ACC112 (cell line): ENCODE data around the gene NUB1.

Source experiments
- H2AFZ ChIP-seq: fragments of 200-600 bp; sonication (generic); one replicate; pipeline ENCODE4 v1.6.0; 2017; ENCODE audit warnings: antibody characterized with exemption, low read length; ENCODE audit not compliant: unreplicated experiment
- H3K27ac ChIP-seq: fragments of 200-600 bp; sonication (generic); 2 replicates; pipeline ENCODE4 v1.5.1; 2014; ENCODE audit warnings: low read depth, mild to moderate bottlenecking, antibody characterized with exemption, low read length, moderate library complexity
- H3K27me3 ChIP-seq: fragments of 200-600 bp; sonication (generic); 2 replicates; pipeline ENCODE4 v1.6.1; 2014; ENCODE audit warnings: mild to moderate bottlenecking, antibody characterized with exemption, low read length, moderate library complexity, mixed read lengths; ENCODE audit not compliant: insufficient read depth
- H3K36me3 ChIP-seq: fragments of 200-600 bp; sonication (generic); 2 replicates; pipeline ENCODE4 v1.6.1; 2016; ENCODE audit warnings: mild to moderate bottlenecking, antibody characterized with exemption, low read length, moderate library complexity, mixed read lengths; ENCODE audit not compliant: insufficient read depth
- H3K4me1 ChIP-seq: fragments of 200-600 bp; sonication (generic); one replicate; pipeline ENCODE4 v1.6.1; 2016; ENCODE audit warnings: low read length, mixed read lengths; ENCODE audit not compliant: insufficient read depth, unreplicated experiment, control insufficient read depth
- H3K4me3 ChIP-seq: fragments of 200-600 bp; sonication (generic); 2 replicates; pipeline ENCODE4 v1.5.1; 2014; ENCODE audit warnings: mild to moderate bottlenecking, low read depth, low read length
- H3K79me2 ChIP-seq: fragments of 200-600 bp; sonication (generic); one replicate; pipeline ENCODE4 v1.6.0; 2016; ENCODE audit warnings: low read length; ENCODE audit not compliant: control insufficient read depth, unreplicated experiment, insufficient read depth

NUB1 gene

DNA sequence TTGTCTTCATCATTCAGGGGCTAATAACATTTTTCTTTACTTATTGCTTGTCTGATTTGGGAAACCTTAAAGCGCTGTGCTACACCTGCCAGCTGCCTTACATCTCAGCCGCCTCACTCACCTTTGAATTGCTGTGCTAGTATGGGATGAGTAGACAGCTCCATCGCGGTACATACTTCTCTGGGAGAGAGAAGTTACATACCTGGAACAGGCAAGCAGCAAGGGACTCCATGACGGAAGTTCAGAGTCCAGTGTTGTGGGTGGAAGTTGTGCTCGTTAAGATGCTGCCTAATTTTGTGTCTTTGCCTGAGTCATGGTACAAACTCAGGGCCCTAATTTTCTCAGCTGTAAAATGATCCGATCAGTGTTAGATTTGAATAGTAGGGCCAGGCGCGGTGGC is 1.9 kb downstream of the NUB1 start:
- H3K4me1 ChIP-seq = peaks cover 23% of the 10 kb centered on the region
- no peak overlapping the region for H2AFZ ChIP-seq
- no peaks in the 10 kb centered on the region for H3K27me3 ChIP-seq
- peaks cover 26% of the 10 kb centered on the region for H3K79me2 ChIP-seq
- no peak overlapping the region for H3K27ac ChIP-seq
- H3K4me3 ChIP-seq = peak overlapping the region; percentile 92; the same call in 1 of the 2 replicates
- H3K36me3 ChIP-seq = peaks cover 12% of the 10 kb centered on the region; the same call in 1 of the 2 replicates

DNA sequence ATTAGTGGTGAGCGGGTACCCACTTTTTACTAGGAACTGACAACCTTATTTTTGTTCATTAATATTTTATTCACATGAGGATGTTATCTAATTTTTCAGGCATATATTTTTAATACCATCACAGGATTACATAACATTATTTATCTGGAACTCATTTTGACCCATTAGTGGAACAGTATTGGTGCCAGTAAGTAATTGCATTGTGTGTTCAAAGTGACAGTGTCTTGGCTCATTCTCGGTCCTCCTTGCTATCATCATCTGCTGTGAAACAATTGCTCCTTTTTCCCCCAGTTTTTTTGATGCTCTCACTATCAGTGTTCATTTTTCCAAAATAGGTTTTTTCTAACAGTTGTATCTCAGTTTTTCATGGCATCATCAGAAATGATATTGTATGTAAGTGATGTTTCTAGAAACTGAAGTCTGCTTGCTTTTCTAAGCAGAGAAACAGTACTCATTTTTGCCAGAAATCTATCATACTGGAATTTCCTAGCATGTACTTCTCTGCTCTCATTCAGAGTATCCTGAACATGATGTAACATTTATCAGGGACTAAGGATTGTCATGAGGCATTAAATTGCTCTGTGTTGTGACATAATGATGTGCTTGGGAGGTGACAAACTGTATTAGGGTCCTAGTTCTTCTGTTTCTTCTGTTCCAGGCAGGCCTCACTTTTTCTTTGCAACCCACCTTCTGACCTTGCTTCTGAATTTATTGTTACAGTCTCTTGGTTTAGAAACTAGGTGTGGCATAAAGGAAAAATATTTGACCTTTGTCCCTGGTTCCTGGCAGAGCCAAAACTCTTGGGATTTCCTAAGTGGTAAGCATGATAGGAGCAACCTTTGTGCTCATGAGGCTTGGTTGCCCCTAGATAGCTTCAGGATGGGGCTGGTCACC is 4.2 kb downstream of the NUB1 start:
- H3K27ac ChIP-seq = peak overlapping the region; percentile 51
- no peak overlapping the region for H2AFZ ChIP-seq
- H3K4me3 ChIP-seq = no peak overlapping the region
- H3K4me1 ChIP-seq = peaks cover 23% of the 10 kb centered on the region
- H3K27me3 ChIP-seq = no peaks in the 10 kb centered on the region
- peaks cover 14% of the 10 kb centered on the region; the same call in 1 of the 2 replicates for H3K36me3 ChIP-seq
- H3K79me2 ChIP-seq = peaks cover 30% of the 10 kb centered on the region

DNA sequence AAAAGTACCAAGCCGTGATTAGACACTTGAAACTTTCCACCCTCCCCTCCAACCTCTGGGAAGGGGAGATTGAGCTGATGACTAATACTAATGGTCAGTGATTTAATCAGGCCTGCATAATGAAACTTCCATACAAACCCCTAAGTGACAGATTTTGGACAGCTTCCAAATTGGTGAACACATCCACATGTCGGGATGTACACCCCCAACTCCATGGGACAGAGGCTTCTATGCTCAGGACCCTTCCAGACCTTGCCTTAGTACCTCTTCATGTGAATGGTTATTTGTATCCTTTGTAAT is 4.8 kb downstream of the NUB1 start:
- Histone ChIP-seq H3K79me2 (peaks cover 30% of the 10 kb centered on the region), H2AFZ (no peak overlapping the region), H3K27me3 (no peaks in the 10 kb centered on the region), H3K4me1 (peaks cover 23% of the 10 kb centered on the region), H3K27ac (peak overlapping the region; percentile 51), H3K36me3 (peaks cover 15% of the 10 kb centered on the region; the same call in 1 of the 2 replicates), H3K4me3 (no peak overlapping the region)

DNA sequence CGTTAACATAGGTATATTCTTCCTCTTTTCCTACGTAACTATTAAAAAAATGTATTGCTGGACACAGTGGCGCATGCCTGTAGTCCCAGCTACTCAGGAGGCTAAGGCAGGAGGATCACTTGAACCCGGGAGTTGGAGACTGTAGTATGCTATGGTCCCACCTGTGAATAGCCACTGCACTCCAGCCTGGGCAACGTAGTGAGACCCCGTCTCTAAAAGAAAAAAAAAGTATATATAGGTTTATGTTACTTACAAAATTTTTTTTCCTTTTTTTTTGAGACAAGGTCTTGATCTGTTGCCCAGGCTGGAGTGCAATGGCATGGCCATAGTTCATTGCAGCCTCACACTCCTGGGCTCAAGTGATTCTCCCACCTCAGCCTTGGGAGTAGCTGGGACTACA is 5.6 kb downstream of the NUB1 start:
- Histone ChIP-seq H3K27ac (no peak overlapping the region), H3K4me1 (peaks cover 23% of the 10 kb centered on the region), H2AFZ (no peak overlapping the region), H3K36me3 (peaks cover 23% of the 10 kb centered on the region), H3K4me3 (no peak overlapping the region), H3K27me3 (no peaks in the 10 kb centered on the region), H3K79me2 (peaks cover 28% of the 10 kb centered on the region)

DNA sequence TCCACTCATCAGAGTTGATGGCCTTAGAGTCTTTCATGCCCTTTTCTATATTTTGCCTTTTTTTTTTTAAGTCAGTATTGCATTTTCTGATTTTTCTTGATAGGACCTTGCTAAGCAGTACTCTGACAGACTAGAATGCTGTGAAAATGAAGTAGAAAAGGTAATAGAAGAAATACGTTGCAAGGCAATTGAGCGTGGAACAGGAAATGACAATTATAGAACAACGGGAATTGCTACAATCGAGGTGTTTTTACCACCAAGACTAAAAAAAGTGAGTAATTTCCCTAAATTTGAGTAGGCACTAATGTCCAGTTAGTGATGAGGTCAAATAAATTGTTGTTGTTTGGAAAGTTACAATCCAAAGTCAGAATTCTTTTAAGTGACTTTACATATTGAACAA is 7.4 kb downstream of the NUB1 start:
- H3K36me3 ChIP-seq = peaks cover 32% of the 10 kb centered on the region
- H2AFZ ChIP-seq = no peak overlapping the region
- H3K4me3 ChIP-seq = no peak overlapping the region
- H3K79me2 ChIP-seq = peaks cover 14% of the 10 kb centered on the region
- no peaks in the 10 kb centered on the region for H3K27me3 ChIP-seq
- peaks cover 16% of the 10 kb centered on the region for H3K4me1 ChIP-seq
- H3K27ac ChIP-seq = no peak overlapping the region

DNA sequence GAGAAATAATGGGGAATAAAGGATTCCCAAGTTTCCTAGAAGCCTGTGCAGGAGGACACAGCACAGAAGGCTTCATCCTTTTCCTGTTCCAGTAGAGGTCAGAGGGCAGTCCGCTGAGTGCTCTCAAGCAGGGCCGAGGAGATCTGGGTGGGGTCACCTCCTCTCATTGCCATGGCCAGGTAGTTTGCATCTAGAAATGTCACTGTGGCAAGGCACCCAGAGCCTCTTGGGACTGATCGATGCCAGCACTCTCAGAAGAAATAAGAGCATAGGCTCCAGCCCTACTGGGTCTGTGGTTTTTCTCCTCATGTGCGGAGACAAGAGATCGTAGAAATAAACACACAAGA is 7.9 kb downstream of the NUB1 start:
- Histone ChIP-seq H3K27me3 (no peaks in the 10 kb centered on the region), H3K4me3 (no peak overlapping the region), H2AFZ (no peak overlapping the region), H3K79me2 (peaks cover 14% of the 10 kb centered on the region), H3K27ac (no peak overlapping the region), H3K4me1 (peaks cover 16% of the 10 kb centered on the region), H3K36me3 (peaks cover 32% of the 10 kb centered on the region)

DNA sequence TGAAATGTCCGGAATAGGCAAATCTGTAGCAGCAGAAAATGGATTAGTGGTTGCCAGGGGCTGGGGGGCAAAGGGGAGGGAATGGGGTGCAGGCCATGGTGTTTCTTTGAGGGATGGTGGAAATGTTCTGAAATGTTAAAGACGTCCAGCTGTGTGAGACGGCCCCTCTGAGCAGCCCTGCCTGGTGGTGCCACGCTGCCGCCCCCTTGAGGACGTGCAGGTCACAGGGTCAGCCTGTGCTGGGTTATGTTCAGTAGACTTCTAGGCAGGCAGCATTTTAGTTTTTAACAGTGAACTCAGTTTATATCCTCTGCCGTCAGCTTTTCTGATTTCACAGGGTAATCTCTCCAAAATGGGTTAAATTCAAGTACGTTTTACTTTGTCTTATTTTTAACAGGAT is 9.4 kb downstream of the NUB1 start:
- Histone ChIP-seq H3K36me3 (peaks cover 29% of the 10 kb centered on the region), H3K79me2 (peaks cover 7% of the 10 kb centered on the region), H3K27me3 (no peaks in the 10 kb centered on the region), H3K4me3 (no peak overlapping the region), H3K4me1 (peaks cover 7% of the 10 kb centered on the region), H2AFZ (no peak overlapping the region), H3K27ac (no peak overlapping the region)

DNA sequence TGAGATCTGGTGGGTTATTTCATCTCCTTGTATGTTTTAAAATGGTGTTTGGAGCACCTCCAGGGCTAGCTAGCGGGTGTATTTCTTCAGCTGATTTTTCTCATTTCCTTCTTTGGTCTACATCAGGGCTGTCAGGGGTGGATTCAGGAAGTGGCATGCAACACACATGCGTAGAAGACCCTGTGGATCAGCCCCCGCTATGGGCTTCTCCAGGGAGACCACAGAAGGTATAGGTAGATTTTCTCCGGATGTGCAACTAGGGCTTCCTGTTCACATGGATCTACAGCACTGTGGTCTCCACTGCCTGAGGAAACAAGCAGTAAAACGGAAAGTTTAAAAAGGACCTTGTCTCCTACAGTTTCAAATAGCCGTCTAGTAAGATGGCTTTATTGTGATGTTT is 10.4 kb downstream of the NUB1 start:
- Histone ChIP-seq H3K27me3 (no peaks in the 10 kb centered on the region), H3K4me1 (no peaks in the 10 kb centered on the region), H2AFZ (no peak overlapping the region), H3K4me3 (no peak overlapping the region), H3K36me3 (peaks cover 29% of the 10 kb centered on the region), H3K79me2 (peaks cover 4% of the 10 kb centered on the region), H3K27ac (no peak overlapping the region)

DNA sequence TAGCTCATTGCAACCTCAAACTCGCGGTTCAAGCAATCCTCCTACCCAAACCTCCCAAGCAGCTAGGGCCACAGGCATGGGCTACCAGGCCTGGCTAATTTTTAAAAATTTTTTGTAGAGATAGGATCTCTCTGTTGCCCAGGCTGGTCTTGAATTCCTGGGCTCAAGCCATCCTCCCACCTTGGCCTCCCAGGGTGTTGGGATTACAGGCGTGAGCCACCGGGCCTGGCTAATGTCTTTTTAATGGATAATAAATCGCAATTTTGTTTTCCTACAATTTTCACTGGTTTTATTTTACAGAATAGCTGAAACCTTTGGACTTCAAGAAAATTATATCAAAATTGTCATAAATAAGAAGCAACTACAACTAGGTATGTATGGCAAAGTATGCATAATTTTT is 10.9 kb downstream of the NUB1 start:
- Histone ChIP-seq H2AFZ (no peak overlapping the region), H3K4me3 (no peak overlapping the region), H3K4me1 (no peaks in the 10 kb centered on the region), H3K36me3 (peaks cover 29% of the 10 kb centered on the region), H3K27me3 (no peaks in the 10 kb centered on the region), H3K27ac (no peak overlapping the region), H3K79me2 (peaks cover 4% of the 10 kb centered on the region)

DNA sequence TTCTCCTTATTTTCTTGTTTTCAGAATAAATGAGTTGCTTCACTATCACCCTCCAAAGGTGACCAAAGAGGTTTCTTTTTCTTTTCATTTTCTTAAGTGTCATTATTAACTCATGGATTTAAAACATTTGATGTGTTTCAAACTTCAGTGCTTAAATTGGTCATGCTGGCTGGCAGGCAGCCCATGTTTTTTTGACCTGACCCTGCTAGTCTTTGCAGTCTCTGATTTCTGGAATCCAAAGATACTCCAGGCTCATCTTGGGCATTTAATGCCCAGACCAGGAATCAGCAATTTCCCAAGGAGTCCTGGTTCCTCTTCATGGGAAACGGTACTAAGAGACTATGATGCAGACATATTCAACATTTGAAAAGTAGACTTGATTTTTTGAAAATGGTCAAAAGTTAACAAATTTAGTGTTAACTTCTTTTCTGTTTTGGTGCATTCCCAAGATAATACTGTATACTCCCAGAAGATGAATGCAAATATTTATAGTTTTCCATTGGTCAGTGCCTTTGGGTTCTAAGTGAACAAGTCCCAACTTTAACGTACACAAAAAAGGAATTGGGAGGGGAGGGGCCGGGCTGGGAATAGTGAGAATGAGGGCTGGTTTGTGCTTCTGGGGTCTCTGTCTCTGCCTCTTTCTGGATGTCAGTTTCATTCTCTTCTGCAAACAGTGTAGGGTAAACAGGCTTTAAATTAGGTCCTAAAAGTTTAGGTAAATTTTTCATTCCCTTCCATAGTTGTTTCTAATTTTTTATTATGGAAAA is 19.8 kb downstream of the NUB1 start:
- Histone ChIP-seq H3K4me3 (no peak overlapping the region), H3K27me3 (no peaks in the 10 kb centered on the region), H2AFZ (no peak overlapping the region), H3K36me3 (peaks cover 33% of the 10 kb centered on the region), H3K4me1 (peaks cover 11% of the 10 kb centered on the region), H3K27ac (no peak overlapping the region), H3K79me2 (no peaks in the 10 kb centered on the region)

DNA sequence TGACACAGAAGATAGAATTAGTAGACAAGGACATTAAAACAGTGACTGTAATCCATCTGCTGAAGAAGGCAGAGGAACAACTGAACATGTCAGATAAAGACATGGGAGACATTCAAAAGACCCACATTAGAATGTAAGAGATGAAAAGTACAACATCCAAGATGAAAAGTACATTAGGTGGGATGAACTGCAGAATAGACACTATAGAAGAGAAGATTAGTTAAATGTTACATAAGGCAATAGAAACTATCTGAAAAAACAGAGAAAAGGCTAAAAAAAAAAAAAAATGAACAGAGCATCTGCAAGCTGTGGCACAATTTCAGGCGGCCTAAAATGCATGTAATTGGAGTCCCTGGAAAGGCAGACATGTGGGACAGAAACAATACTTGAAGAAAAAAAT is 21.6 kb downstream of the NUB1 start:
- Histone ChIP-seq H3K36me3 (peaks cover 30% of the 10 kb centered on the region), H3K27me3 (no peaks in the 10 kb centered on the region), H3K4me1 (peaks cover 17% of the 10 kb centered on the region), H3K4me3 (no peak overlapping the region), H3K79me2 (no peaks in the 10 kb centered on the region), H2AFZ (no peak overlapping the region), H3K27ac (no peak overlapping the region)
